HG03558 (cell line): Measurements from ENCODE around the gene PLA2G7.

Experiments
- ATAC-seq: cut with Tn5 transposase; IDR thresholded peaks from one replicate; pipeline ENCODE4 v1.9.1; 2021; ENCODE audit warnings: moderate number of reproducible peaks; ENCODE audit not compliant: unreplicated experiment; ENCODE audit errors: extremely low read depth

Gene PLA2G7

DNA sequence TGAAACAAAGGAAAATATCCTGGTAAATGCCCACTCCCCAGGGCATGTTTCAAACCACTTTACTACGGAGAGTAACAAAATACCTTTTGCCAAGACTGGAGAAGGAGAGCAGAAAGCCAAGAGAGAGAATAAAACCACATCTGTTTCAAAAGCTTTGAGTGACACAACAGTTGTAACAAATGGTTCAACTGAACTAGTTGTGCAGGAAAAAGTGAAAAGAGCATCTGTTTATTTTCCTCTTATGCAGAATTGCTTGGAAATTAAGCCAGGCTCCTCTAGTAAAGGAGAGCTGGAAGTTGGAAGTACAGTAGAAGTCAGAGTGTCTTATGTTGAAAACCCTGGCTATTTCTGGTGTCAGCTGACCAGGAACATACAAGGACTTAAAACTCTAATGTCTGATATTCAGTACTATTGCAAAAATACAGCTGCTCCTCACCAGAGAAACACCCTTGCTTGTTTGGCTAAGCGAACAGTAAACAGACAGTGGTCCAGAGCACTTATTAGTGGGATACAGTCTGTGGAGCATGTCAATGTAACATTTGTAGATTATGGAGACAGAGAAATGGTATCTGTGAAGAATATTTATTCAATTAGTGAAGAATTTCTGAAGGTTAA, 44.9 kb downstream of the PLA2G7 start:
- ATAC-seq = no peak

DNA sequence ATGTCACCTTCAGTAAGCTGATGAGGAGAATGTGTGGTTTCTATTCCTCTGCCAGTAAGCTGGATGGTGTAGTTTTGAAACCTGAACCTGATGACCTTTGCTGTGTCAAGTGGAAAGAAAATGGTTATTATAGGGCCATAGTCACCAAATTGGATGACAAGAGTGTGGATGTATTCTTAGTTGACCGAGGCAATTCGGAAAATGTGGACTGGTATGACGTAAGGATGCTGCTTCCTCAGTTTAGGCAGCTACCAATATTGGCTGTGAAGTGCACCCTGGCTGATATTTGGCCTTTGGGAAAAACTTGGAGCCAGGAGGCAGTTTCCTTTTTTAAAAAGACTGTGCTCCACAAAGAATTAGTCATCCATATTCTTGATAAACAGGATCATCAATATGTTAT, 45.5 kb downstream of the PLA2G7 start:
- ATAC-seq = no peak

- ATAC-seq = no peak
Observed at GRCh38 chr6:46688966-46689335, 46.2 kb downstream of the PLA2G7 start.

- no peak for ATAC-seq
Observed at GRCh38 chr6:46688117-46688965, 46.8 kb downstream of the PLA2G7 start.

DNA sequence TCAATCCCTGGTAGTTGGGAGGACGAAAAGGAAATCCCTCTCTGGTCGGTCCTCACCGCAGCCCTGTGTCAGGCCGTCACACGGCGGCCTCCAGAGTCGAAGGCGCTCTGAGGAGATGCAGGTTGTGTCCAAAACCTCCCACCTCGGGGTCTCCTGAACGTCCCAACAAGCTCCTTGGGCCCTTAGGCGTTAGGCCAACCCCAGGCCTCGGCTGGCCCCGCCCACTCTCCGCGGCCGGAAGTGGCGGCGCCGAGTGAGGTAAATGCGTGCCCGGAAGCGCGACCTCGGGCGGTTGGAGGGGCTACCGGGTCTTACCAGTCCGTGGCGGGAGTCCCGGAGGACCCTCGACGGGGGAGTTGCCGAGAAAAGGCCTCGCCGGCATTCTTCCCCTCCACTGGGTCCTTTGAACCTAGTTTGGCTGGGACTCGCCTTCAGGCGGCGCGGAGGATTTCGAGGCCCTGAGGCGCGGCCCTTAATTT, 47.5 kb downstream of the PLA2G7 start, which contains the start of gene TDRD6:
TDRD6 (plus strand) TSS at position 267 of the 479 bp plus-strand sequence. CDS start 244 bp downstream, outside the sequence.
- ATAC-seq = no peak

DNA sequence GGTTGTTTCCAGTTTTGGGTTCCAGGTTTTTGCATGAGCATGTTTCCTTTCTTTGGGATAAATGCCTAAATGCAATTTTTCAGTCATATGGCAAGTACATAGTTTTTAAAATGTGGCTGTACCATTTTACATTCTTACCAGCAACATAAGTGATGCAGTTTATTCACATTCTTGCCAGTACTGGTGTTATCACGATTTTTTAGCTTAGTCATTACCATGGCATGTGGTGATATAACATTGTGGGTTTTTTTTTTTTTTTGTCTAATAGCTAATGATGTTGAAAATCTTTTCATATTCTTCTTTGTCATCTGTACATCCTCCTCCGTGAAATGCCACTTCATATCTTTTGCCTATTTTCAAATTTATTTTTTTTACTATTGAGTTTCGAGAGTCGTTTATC, 50.4 kb downstream of the PLA2G7 start:
- no peak for ATAC-seq

GRCh38 chr6:46677314-46677654, 57.9 kb downstream of the PLA2G7 start:
- no peak for ATAC-seq

GRCh38 chr6:46676604-46677313, 58.4 kb downstream of the PLA2G7 start:
- ATAC-seq = no peak

DNA sequence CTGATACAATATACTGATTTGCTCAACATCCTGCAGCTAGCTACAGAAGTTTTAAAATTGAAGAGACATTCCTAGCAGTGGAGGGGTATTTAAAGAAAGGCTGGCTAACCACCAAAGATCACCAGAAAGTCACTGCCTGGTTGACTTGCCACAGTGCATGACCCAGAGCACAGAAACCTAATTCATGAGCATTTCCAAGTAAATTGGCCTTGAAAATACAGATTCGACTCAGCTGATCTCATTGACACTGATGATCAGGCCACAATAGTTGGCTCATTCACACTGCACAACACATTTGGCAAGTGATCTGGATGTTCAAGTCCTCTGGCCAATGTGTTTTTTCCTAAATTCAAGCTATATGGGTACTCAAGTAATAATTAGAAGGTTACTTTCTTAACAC, 60.8 kb downstream of the PLA2G7 start:
- no peak for ATAC-seq

DNA sequence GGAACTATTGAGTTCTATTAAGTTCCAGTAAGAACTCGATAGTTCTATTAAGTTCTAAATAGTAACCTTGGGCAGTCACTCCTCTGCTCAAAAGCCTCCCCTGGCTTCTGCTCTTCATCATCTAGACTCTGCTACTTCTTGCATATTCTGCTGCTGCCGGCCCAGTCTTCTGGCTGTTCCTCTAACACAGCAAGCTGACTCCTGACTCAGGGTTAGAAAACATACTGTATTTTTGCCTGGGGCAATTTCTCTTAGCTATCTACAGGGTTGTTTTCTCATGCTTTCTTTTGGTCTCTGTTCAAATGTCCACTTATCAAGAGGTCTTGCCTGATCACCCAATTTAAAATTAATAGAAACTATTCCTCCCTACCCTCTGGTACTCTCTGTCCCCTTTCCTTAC, 67.8 kb downstream of the PLA2G7 start:
- ATAC-seq = no peak

GRCh38 chr6:46661483-46661882, 73.7 kb downstream of the PLA2G7 start:
- no peak for ATAC-seq

DNA sequence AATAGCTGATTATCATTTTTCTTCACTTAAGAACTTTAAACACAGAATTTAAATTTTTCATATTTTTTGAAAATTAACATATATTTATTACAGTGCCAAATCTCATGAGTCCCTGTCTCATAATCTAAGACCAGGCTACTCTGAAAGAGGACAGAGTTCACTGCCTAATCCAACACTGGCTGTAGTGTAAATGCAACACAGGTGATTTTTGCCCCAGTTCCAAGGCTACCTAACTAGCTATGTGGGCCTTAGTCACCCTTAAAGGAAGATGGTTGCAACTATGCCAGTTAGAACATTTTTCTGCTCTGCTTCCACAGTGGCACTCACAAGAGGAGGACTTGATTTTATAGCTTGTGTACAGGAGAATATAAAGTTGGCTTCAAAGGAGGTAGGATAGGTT, 77.5 kb downstream of the PLA2G7 start:
- ATAC-seq = no peak

DNA sequence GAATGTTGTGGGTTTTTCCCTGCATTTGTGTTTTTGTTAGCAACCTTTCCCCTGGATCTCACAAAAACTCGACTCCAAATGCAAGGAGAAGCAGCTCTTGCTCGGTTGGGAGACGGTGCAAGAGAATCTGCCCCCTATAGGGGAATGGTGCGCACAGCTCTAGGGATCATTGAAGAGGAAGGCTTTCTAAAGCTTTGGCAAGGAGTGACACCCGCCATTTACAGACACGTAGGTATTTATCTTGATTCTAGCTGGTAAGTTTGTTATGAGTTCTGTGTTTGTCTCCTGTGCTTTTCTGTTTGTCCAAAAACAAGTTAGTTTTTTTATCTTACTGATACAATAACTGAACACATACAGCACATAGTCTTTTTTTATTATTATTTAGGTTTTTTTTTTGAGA, 79.4 kb downstream of the PLA2G7 start:
- no peak for ATAC-seq
